Pancreas (tissue), 10 donors: Measurements from ENCODE around the gene EXOC4. TPM values are rescaled to one million over a fixed set of nuclear protein-coding genes. Genes with fewer than 3 reads are reported as not detected.

Experiments
- ATAC-seq, 4 donors: fragments of 200-7000 bp; cut with Tn5 transposase; one replicate each; pipeline versions ENCODE4 v1.8.0 to v1.9.1; 2020; ENCODE audit warnings: mild to moderate bottlenecking in 4 of 4, moderate library complexity in 4 of 4
- DNase-seq, 6 donors: peaks; one replicate each; pipeline ENCODE4 v3.0.0-alpha.2; 2020
- FAIRE-seq: peaks from 2 replicates; lab custom pipeline; 2012; peaks lifted over from hg19 to GRCh38; lab: Jason Lieb, UNC
- H3K27ac ChIP-seq, 4 donors: fragments of 200-600 bp; sonication (generic); 1 replicate in 3 of 4; 2 replicates in 1 of 4; pipeline versions ENCODE4 v1.5.0 to v1.8.0; 2020
- H3K27me3 ChIP-seq, 4 donors: fragments of 200-600 bp; one replicate each; pipeline ENCODE4 v1.8.0; 2021
- H3K36me3 ChIP-seq, 3 donors: fragments of 200-600 bp; sonication (generic) in 1 of 3; one replicate each; pipeline versions ENCODE4 v1.5.0 to v1.8.0; 2020 to 2021
- H3K4me1 ChIP-seq, 3 donors: fragments of 200-600 bp; one replicate each; pipeline ENCODE4 v1.8.0; 2021
- H3K4me3 ChIP-seq, 4 donors: fragments of 200-600 bp; sonication (generic) in 2 of 4; one replicate each; pipeline versions ENCODE4 v1.5.0 to v1.8.0; 2020 to 2021
- H3K9me3 ChIP-seq, 4 donors: fragments of 200-600 bp; one replicate each; pipeline ENCODE4 v1.8.0; 2021
- CTCF ChIP-seq, 4 donors: fragments of 200-600 bp; sonication (generic) in 3 of 4; IDR thresholded peaks; one replicate each; pipeline versions ENCODE4 v1.5.0 to v1.8.0; 2021; ENCODE audit warnings: antibody characterized with exemption in 4 of 4
- WGBS, 2 donors: extraction: QIAGEN DNeasy Blood & Tissue Kit; methylation state at CpG; one replicate each; pipeline ENCODE4 v1.1.7; 2013; 5-methylcytosine and 5-hydroxymethylcytosine counted together
- intact Hi-C, 3 donors: fragments of 100-400 bp; cut with DNase I; formaldehyde crosslinking; loops; one replicate each; pipeline versions ENCODE4 v1.11.1 to v1.14.2; 2022
- polyA plus RNA-seq, 2 donors: library from polyadenylated mRNA; stranded (reverse); fragments of 200-250 nt; gene quantifications; one replicate each; pipeline ENCODE4 v1.2.3, GENCODE V29; 2013
- total RNA-seq, 6 donors: library from RNA; stranded (reverse); fragmentation: NEBNext Ultra II Directional in 4 of 6; extraction: Animal tissue kit (Norgen Biotek cat#: 25700) in 4 of 6; gene quantifications; one replicate each; pipeline versions ENCODE4 v1.2.1 to v1.2.4, GENCODE V29; 2021 to 2023
- donor health status: healthy with polysubstance abuse.
- donor health status: DM: no; HTN: no; CAD: no; lungs with moderate emphysema.
- donor health status: DM: no; HTN: no; CAD: no.
- donor health status: control.
- donor health status: control.
- donor health status: Bipolar disorder and iron deficiency.
- donor health status: DM: yes; HTN: yes; CAD: no.
- donor health status: DM: no; HTN: no; CAD: no.
- donor health status: DM: no; HTN: no; CAD: no.
- donor health status: DM: yes; HTN: yes; CAD: no.

EXOC4 gene
- total and polyA plus RNA-seq, 8 donors: 13.4 to 81.2 (median 53.8) TPM

GRCh38 chr7:133372337-133372736 lies 119.5 kb downstream of the EXOC4 start:
- no peak overlapping the region for H3K4me3 ChIP-seq
- no peak overlapping the region for H3K27ac ChIP-seq
- no peaks in the 10 kb centered on the region for H3K36me3 ChIP-seq
- no peak for DNase-seq
- ATAC-seq: peak in 2 of 4 donors; percentile 25 to 30
- no peaks in the 10 kb centered on the region for H3K27me3 ChIP-seq
- no peaks in the 10 kb centered on the region for H3K9me3 ChIP-seq
- H3K4me1 ChIP-seq: peaks cover 0 to 13% (median 13%) of the 10 kb centered on the region in 3 donors
- TF ChIP-seq CTCF (IDR thresholded peaks at IDR 0.05): no peak
- no peak for FAIRE-seq
- 50 to 76% methylated on average over 1 of the region's 1 CpG for WGBS, 2 donors
- intact Hi-C loops: no loop called here

- intact Hi-C loops: no loop called here
- no peaks in the 10 kb centered on the region for H3K36me3 ChIP-seq
- peak in 1 of 4 donors; percentile 20 for ATAC-seq
- H3K27me3 ChIP-seq: no peaks in the 10 kb centered on the region
- peaks cover 0 to 13% (median 10%) of the 10 kb centered on the region in 3 donors for H3K4me1 ChIP-seq
- H3K9me3 ChIP-seq: peaks cover 0 to 2% (median 0%) of the 10 kb centered on the region in 4 donors
- H3K4me3 ChIP-seq: no peak overlapping the region
- no peak for TF ChIP-seq CTCF (IDR thresholded peaks at IDR 0.05)
- H3K27ac ChIP-seq: no peak overlapping the region
- no peak for FAIRE-seq
- DNase-seq: no peak
- 34 to 43% methylated on average over 1 of the region's 1 CpG for WGBS, 2 donors
Measured at GRCh38 chr7:133376514-133376913, 123.6 kb downstream of the EXOC4 start.

DNA sequence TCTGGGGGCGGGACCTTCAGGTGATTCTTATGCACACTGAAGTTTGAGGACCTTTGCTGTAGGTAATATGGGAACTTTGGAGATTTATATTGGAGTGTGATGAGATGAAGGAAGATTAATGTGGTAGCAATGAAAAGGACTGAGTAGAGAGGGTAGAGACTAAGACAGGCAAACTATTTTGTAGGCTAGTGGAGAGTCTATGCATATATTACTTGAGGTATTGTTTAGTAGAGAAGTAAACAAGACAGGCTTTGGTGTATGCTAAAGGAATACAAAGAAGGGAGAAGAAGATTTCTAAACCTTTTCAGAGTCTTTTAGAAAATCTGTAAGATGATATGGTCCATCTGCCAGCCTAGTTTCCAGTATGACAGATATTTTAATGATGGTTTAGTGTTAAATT lies 129.1 kb downstream of the EXOC4 start:
- Histone ChIP-seq H3K36me3 (no peaks in the 10 kb centered on the region), H3K9me3 (peaks cover 0 to 2% (median 0%) of the 10 kb centered on the region in 4 donors), H3K4me3 (no peak overlapping the region), H3K4me1 (peaks cover 0 to 10% (median 0%) of the 10 kb centered on the region in 3 donors), H3K27me3 (no peaks in the 10 kb centered on the region), H3K27ac (no peak overlapping the region)
- FAIRE-seq (no peak), ATAC-seq (no peak), DNase-seq (no peak)
- no peak for TF ChIP-seq CTCF (IDR thresholded peaks at IDR 0.05)
- 100% methylated on average over 1 of the region's 1 CpG for WGBS, 2 donors
- intact Hi-C loops: no loop called here

DNA sequence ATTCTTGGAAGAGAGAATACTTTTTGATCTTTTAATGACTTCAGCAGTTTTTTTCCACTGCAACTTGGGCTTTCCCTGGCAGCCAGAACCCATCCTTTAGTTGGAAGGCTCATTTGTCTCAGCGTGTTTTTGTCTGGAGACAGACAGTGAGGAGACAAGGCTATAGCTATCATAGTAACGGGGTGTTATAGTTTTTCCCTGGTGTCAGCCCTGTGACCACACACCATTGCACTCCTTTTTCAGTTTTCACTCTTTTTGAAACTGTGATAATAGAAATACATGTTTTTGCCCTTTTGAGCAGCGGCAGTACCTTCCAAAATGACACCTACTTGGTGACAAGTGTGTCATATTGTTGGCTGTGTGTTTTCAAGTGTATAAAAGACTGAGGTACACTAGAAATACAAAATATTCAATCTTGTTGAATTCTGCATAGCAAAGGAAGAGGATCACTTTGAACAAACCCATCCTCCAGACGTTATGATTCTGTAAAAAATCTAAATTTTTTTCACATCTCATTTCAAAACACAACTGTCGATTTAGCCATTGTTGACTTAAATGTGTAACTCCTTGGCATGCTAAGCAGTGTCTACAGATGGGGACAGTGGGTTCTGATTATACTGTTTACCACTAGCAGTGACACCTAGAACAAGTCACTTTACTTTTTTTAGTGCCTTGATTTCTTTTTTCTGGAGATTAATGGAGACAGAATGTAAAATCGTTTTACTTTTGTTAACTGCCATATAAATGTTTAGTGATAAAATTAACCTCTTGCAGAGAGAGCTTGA lies 130.1 kb downstream of the EXOC4 start:
- Histone ChIP-seq H3K4me1 (peaks cover 0 to 10% (median 7%) of the 10 kb centered on the region in 3 donors), H3K36me3 (no peaks in the 10 kb centered on the region), H3K27me3 (no peaks in the 10 kb centered on the region), H3K9me3 (peaks cover 0 to 2% (median 0%) of the 10 kb centered on the region in 4 donors), H3K4me3 (no peak overlapping the region), H3K27ac (no peak overlapping the region)
- peak; percentile 61 to 89 (median 76) for ATAC-seq
- WGBS, 2 donors: 57% methylated on average over 6 of the region's 6 CpGs
- TF ChIP-seq CTCF (IDR thresholded peaks at IDR 0.05): no peak
- intact Hi-C loops: no loop called here
- no peak for FAIRE-seq
- DNase-seq: no peak

- TF ChIP-seq CTCF (IDR thresholded peaks at IDR 0.05): no peak
- no peak for ATAC-seq
- peaks cover 0 to 10% (median 7%) of the 10 kb centered on the region in 3 donors for H3K4me1 ChIP-seq
- no peak for FAIRE-seq
- WGBS, 2 donors: 96 to 97% methylated on average over 2 of the region's 2 CpGs
- no peaks in the 10 kb centered on the region for H3K9me3 ChIP-seq
- H3K4me3 ChIP-seq: no peak overlapping the region
- no peak for DNase-seq
- intact Hi-C loops: no loop called here
- no peaks in the 10 kb centered on the region for H3K36me3 ChIP-seq
- H3K27me3 ChIP-seq: no peaks in the 10 kb centered on the region
- H3K27ac ChIP-seq: no peak overlapping the region
Measured at GRCh38 chr7:133386205-133386604, 133.3 kb downstream of the EXOC4 start.
